DOHH2 (cell line): ENCODE results near the gene ESYT2.

ENCODE experiments used
- CTCF ChIP-seq: fragments of 200-600 bp; sonication (generic); IDR thresholded peaks from one replicate; pipeline ENCODE4 v1.5.1; 2014; ENCODE audit warnings: antibody characterized with exemption, mild to moderate bottlenecking, low read depth, low read length; ENCODE audit not compliant: poor library complexity, severe bottlenecking
- EZH2phosphoT487 ChIP-seq: fragments of 200-600 bp; sonication (generic); IDR thresholded peaks from 2 replicates; pipeline ENCODE4 v1.6.1; 2017; ENCODE audit warnings: borderline replicate concordance, mild to moderate bottlenecking, antibody characterized with exemption, low read length, moderate library complexity, mixed read lengths

- no peak for TF ChIP-seq CTCF
- TF ChIP-seq EZH2phosphoT487 = no peak
Observed at GRCh38 chr7:158818325-158819213, 10.7 kb downstream of the ESYT2 start.
